T47D (cell line): ENCODE measurements around the gene VENTX.

Source experiments
- DNase-seq, 2 experiments: peaks; one replicate each; pipeline versions ENCODE4 v3.0.0 to v3.0.0-alpha.2; 2011 to 2012; ENCODE audit warnings: low read depth in 1 of 2, low spot score in 1 of 2
- JUND ChIP-seq: IDR thresholded peaks from 2 replicates; pipeline ENCODE4 v1.6.1; 2012; ENCODE audit warnings: low read depth
- in situ Hi-C: cut with HindIII; loops from 2 replicates; pipeline ENCODE4 v1.10.0; 2016; ENCODE audit warnings: low sequenced_read_pairs, low pct_unique_long_range_greater_than_20kb

Gene VENTX

GRCh38 chr10:133237241-133237587 is 441 bp upstream of the VENTX start:
- in situ Hi-C loops, result no loop called here
- no peak for TF ChIP-seq JUND
- no peak for DNase-seq

GRCh38 chr10:133238466-133238804 is 780 bp downstream of the VENTX start:
- DNase-seq, result no peak
- in situ Hi-C loops, result no loop called here
- TF ChIP-seq JUND, result no peak

DNA sequence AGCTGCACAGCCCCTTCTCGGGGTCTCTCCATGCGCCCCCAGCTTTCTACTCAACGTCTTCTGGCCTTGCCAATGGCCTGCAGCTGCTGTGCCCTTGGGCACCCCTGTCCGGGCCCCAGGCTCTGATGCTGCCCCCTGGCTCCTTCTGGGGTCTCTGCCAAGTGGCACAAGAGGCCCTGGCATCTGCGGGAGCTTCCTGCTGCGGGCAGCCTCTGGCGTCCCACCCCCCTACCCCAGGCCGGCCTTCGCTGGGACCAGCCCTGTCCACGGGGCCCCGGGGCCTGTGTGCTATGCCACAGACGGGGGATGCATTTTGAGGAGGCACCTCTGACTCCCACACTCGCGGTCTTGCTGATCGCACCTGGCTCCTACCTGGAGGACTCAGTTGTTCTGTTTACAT is 2.3 kb downstream of the VENTX start:
- no peak for DNase-seq
- TF ChIP-seq JUND, result no peak
- in situ Hi-C loops, result no loop called here

DNA sequence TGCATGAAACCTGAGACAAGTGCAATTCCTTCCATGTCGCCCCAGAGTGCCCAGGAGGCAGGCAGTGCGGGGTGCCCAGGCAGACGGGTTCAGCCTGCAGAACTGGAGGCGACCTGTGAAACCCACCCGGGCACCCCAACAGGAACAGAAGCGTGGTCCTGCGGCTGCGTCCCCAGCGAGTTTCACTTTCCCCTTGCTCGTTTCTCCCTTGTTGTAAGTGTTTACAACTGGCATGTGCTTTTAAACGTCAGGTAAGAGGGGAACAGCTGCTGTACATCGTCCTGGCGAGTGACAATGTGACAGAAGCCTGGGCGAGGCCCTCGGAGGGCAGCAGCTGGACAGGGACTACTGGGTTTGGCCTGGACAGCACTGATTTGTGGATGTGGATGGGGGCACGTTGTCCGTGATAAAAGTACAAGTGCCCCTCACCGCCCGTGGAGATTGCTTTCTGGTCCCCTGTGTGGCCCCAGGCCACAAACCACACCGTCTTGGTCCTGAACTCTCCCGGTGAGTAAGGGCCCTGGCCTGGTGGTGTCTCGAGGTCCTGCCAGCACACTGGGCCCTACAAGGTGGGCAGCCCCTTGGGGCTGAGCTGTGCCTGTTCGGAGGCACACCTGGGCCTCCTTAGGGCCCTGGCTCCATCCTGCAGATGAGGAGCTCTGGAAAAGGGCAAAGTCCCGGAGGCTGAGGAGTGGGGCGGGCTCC is 4.0 kb downstream of the VENTX start:
- in situ Hi-C loops, result no loop called here
- no peak for TF ChIP-seq JUND

GRCh38 chr10:133242611-133243356 is 5.1 kb downstream of the VENTX start:
- DNase-seq, result no peak
- in situ Hi-C loops, result no loop called here
- TF ChIP-seq JUND, result no peak

More for the DNA sequence above, 4.0 kb downstream of the VENTX start:
- DNase-seq, result no peak

- in situ Hi-C loops, result no loop called here
- TF ChIP-seq JUND, result no peak
- no peak for DNase-seq
These were observed 5.9 kb downstream of the VENTX start for GRCh38 chr10:133243593-133243992.

DNA sequence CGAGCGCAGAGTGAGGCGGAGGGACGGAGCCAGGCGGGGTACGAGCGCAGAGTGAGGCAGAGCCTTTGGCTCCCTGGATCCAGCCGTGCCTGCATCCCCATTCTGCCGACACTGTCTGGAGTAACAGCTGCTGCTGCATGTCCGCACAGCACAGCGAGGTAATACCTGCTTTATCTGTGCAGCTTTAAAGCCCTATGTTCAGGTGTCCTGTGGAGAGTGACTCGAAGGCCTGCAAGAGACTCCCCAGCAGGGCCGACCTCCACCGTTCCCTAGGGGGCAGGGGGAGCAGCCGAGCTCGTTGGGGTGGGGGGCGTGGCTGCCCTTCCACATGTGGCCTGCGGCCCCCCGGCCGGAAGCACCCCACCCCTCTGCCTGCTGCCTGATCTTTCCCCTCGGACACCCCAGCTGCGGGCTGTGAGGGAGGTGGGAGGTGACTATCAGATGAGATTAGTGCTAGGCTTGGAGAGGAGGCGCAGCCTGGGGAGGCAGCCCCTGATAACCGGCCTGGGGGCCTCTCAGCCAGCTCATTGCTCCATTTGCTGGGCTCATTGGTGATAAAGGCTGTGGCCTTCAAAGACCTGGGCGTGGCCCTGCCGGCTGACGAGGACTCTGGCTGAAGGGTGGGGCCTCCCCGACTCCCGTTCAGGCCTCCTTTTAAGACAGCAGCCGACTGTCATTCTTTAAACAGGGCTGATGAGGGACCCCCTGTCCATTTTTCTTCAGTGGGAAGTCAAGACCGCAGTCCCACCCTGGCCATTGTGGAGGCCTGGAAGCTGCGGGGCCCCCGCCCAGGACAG is 8.0 kb downstream of the VENTX start:
- TF ChIP-seq JUND, result no peak
- in situ Hi-C loops, result no loop called here
- DNase-seq, result no peak

DNA sequence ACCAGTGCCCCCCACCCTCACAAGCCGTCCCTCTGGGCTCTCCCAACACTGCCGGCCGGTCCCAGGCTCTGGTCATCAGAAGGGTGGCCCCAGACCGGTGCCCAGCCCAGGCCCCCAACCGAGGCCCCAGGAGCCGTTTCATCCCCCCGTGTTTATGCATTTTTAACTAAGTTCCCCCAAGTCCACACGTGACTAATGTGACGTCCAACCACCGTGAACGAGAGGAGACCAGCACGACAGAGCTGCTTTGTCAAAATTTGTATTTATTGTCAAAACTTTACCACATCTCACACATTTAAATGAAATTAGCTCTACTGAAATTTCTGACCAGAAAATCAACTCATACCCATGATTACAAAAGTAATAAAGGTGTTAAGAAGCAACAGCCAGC is 8.6 kb downstream of the VENTX start:
- TF ChIP-seq JUND, result no peak
- in situ Hi-C loops, result no loop called here
- DNase-seq, result no peak

GRCh38 chr10:133247681-133248333 is 10.2 kb downstream of the VENTX start:
- DNase-seq, result no peak
- TF ChIP-seq JUND, result no peak
- in situ Hi-C loops, result no loop called here

DNA sequence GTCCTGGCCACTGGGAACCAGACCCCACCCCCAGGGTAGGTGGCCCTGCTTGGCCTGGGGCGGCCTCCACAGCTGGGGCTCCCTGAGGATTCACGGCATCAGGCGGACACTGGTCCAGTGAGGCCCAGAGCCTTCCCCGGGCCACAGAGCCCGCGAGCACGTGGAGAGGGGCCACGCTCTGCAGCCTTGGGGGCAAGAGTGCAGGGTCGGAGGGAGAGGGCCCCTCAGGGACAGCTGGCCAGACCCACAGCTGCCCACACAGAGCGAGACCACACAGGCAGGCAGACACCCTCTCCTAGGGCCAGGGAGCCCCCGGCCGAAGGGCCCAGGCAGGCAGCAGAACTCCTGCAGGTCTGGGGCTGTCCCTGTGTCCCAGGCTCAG is 10.7 kb downstream of the VENTX start:
- TF ChIP-seq JUND, result no peak
- DNase-seq, result no peak
- in situ Hi-C loops, result no loop called here

DNA sequence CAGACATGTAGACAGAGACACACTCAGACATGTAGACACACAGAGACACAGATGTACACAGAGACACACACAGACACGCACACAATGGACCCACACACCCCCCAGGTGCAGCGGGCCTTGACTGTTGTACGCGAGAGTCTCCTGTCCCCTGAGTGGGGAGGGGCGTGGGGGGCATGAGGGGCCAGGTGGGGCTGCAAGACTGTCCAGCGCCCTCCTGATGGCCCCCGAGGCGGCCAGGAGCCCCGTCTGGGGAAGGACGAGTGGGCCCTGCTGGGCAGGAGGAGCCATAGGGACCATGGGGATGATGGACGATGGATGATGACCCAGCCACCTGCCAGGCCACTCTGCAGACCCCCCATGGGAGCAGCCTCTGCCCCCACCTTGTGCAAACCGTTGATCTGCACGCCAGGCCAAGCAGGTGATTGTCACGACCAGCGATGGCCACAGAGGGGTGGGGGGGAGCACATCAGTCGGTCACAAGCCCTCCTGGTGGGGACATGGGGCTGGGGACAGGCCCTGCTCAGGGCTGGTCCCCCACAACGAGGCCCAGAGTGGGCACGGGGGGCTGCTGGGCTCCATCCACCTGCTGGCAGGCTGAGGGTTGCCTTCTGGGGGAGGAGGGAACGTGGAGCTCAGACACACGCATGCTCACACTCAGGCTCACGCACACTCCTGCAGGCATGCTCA is 11.6 kb downstream of the VENTX start:
- in situ Hi-C loops, result no loop called here
- TF ChIP-seq JUND, result no peak
- DNase-seq, result no peak
